Measurements from ENCODE around the gene NGEF. TPM values are rescaled to one million over a fixed set of nuclear protein-coding genes. Genes with fewer than 3 reads are reported as not detected.

NGEF gene
- total RNA-seq, 1 experiment from 2014 or later, result 71.3 TPM

DNA sequence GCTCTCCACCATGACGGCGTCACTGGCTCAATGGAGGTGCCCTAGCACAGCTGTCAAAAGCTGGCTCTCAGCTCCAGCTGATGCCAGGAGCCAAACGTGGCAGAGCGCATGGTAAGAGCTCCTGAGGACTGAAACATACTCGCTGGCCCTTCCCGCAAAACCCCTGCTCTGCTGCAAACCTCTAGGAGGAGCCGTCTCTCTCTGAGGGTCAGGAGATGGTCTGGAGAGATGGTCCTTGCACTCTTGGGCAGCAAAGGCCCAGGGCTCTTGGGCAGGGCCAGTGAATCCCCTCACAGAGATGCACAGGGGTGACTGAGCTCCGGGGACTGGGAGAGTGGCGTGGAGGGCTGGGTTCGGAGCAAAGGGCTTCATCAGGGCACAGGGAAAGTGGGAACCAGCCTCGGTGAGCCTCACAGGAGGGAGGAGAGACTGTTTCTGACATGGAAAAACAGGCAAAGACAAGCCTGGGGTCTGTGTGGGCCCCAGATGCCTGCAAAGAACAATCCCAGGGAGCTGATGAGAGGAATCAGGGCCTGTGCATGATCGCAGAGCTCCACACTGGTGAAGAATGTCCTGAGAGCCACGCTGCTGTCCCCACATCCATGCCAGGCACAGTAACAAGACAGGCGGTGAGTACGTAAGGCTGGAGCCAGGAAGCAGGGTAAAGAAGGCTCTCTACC is 125.7 kb downstream of the NGEF start:
- Histone ChIP-seq H3K9me2 (replicated peaks; ENCODE audit: low read length) (no peaks in the 10 kb centered on the region), H2AFZ (ENCODE audit: low read length) (no peak overlapping the region), H3K9ac (ENCODE audit: low read length) (no peak overlapping the region), H3K27me3 (ENCODE audit: low read length) (no peaks in the 10 kb centered on the region), H3K27ac (ENCODE audit: low read length) (no peak overlapping the region), H3K36me3 (ENCODE audit: low read depth, low read length) (peaks cover 11% of the 10 kb centered on the region), H3K9me3 (ENCODE audit: low read length) (no peaks in the 10 kb centered on the region), H3K4me1 (ENCODE audit: insufficient read depth, low read length) (peaks cover 10% of the 10 kb centered on the region; the same call in 1 of the 2 replicates), H4K20me1 (ENCODE audit: low read length) (no peaks in the 10 kb centered on the region), H3K4me3 (ENCODE audit: low read length) (no peak overlapping the region), H3K4me2 (ENCODE audit: low read length) (no peak overlapping the region), H3K79me2 (ENCODE audit: low read length) (no peaks in the 10 kb centered on the region), H3F3A (ENCODE audit: low read length, unreplicated experiment) (no peaks in the 10 kb centered on the region)
- CTCF ChIA-PET, result no interaction called here
- TF ChIP-seq, protein P1, sequence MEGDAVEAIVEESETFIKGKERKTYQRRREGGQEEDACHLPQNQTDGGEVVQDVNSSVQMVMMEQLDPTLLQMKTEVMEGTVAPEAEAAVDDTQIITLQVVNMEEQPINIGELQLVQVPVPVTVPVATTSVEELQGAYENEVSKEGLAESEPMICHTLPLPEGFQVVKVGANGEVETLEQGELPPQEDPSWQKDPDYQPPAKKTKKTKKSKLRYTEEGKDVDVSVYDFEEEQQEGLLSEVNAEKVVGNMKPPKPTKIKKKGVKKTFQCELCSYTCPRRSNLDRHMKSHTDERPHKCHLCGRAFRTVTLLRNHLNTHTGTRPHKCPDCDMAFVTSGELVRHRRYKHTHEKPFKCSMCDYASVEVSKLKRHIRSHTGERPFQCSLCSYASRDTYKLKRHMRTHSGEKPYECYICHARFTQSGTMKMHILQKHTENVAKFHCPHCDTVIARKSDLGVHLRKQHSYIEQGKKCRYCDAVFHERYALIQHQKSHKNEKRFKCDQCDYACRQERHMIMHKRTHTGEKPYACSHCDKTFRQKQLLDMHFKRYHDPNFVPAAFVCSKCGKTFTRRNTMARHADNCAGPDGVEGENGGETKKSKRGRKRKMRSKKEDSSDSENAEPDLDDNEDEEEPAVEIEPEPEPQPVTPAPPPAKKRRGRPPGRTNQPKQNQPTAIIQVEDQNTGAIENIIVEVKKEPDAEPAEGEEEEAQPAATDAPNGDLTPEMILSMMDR (conservative IDR thresholded peaks at IDR 0.05; ENCODE audit: low read depth, low read length), result peak; percentile 38; the same call in 1 of the 2 replicates
- TF ChIP-seq EZH2phosphoT487 (IDR thresholded peaks at IDR 0.05; ENCODE audit: borderline replicate concordance, low read length), result no peak
- TF ChIP-seq EZH2 (IDR thresholded peaks at IDR 0.05; ENCODE audit: low read length, unreplicated experiment), result no peak
- no TSS peak for BruUV-seq (replicated peaks)
- ATAC-seq (peak; percentile 30; the same call in 1 of the 2 replicates), DNase-seq (no peak)
- intact Hi-C loops (cut with micrococcal nuclease), result no loop called here
- POLR2A ChIA-PET (ENCODE audit: unreplicated experiment), result no interaction called here

DNA sequence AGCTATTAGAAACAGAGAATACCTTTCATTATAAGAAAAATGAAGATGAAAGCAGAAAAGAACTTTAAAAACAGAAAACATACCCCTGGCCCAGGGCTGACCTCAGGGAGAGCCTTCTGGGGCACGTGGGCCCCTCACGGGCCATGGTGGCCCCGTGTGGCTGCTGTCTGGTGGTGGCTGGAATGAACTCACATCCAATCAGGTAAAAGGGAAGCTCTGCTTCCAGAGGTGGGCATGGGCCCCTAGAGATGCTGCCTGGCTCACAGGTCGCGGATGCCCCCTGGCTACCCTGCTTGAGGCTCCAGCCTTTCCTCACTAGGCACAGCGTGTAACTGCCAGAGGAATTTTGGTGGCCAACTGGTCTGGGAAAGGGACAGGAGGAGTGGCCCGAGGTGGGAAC is 126.4 kb downstream of the NGEF start:
- DNase-seq (no peak), ATAC-seq (no peak)
- ChIA-PET POLR2A (ENCODE audit: unreplicated experiment) (no interaction called here), CTCF (no interaction called here)
- peaks cover 10% of the 10 kb centered on the region; the same call in 1 of the 2 replicates for H3K4me1 ChIP-seq (ENCODE audit: insufficient read depth, low read length)
- H3K79me2 ChIP-seq (ENCODE audit: low read length), result no peaks in the 10 kb centered on the region
- intact Hi-C loops (cut with micrococcal nuclease), result no loop called here
- no peak overlapping the region for H3K4me3 ChIP-seq (ENCODE audit: low read length)
- no peaks in the 10 kb centered on the region for H4K20me1 ChIP-seq (ENCODE audit: low read length)
- no peaks in the 10 kb centered on the region for H3K9me2 ChIP-seq (replicated peaks; ENCODE audit: low read length)
- BruUV-seq (replicated peaks), result no TSS peak
- H2AFZ ChIP-seq (ENCODE audit: low read length), result no peak overlapping the region
- H3K9me3 ChIP-seq (ENCODE audit: low read length), result no peaks in the 10 kb centered on the region
- no peak overlapping the region for H3K9ac ChIP-seq (ENCODE audit: low read length)
- no peak overlapping the region for H3K4me2 ChIP-seq (ENCODE audit: low read length)
- no peaks in the 10 kb centered on the region for H3F3A ChIP-seq (ENCODE audit: low read length, unreplicated experiment)
- no peak overlapping the region for H3K27ac ChIP-seq (ENCODE audit: low read length)
- H3K27me3 ChIP-seq (ENCODE audit: low read length), result no peaks in the 10 kb centered on the region
- H3K36me3 ChIP-seq (ENCODE audit: low read depth, low read length), result peaks cover 10% of the 10 kb centered on the region
- TF ChIP-seq EZH2phosphoT487 (IDR thresholded peaks at IDR 0.05; ENCODE audit: borderline replicate concordance, low read length) (no peak), EZH2 (IDR thresholded peaks at IDR 0.05; ENCODE audit: low read length, unreplicated experiment) (no peak)
- TF ChIP-seq, protein P1 (conservative IDR thresholded peaks at IDR 0.05; ENCODE audit: low read depth, low read length), result no peak

DNA sequence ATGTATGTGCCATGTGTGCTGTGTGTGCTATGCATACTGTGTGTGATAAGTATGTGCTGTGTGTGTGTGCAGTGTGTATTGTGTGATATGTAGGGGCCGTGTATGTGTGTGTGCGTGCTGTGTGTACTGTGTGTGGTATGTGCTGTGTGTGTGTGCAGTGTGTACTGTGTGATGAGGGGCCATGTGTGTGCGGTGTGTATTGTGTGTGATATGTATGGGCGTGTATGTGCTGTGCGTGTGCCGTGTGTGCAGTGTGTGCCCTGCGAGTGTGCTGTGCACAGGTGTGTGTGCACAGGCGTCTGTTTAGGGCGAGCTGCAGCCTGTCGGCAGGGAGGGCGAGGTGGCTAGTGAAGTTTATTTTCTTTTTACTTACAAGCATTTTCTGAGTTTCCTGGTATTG is 126.9 kb downstream of the NGEF start:
- Histone ChIP-seq H2AFZ (ENCODE audit: low read length) (no peak overlapping the region), H3K4me2 (ENCODE audit: low read length) (no peak overlapping the region), H3K79me2 (ENCODE audit: low read length) (no peaks in the 10 kb centered on the region), H4K20me1 (ENCODE audit: low read length) (no peaks in the 10 kb centered on the region), H3K36me3 (ENCODE audit: low read depth, low read length) (peaks cover 10% of the 10 kb centered on the region), H3K4me1 (ENCODE audit: insufficient read depth, low read length) (peaks cover 10% of the 10 kb centered on the region; the same call in 1 of the 2 replicates), H3K27ac (ENCODE audit: low read length) (no peak overlapping the region), H3K4me3 (ENCODE audit: low read length) (no peak overlapping the region), H3K9ac (ENCODE audit: low read length) (no peak overlapping the region), H3K9me3 (ENCODE audit: low read length) (no peaks in the 10 kb centered on the region), H3K27me3 (ENCODE audit: low read length) (no peaks in the 10 kb centered on the region), H3K9me2 (replicated peaks; ENCODE audit: low read length) (no peaks in the 10 kb centered on the region), H3F3A (ENCODE audit: low read length, unreplicated experiment) (no peaks in the 10 kb centered on the region)
- ChIA-PET POLR2A (ENCODE audit: unreplicated experiment) (no interaction called here), CTCF (no interaction called here)
- intact Hi-C loops (cut with micrococcal nuclease), result no loop called here
- ATAC-seq (no peak), DNase-seq (no peak)
- no TSS peak for BruUV-seq (replicated peaks)
- TF ChIP-seq, protein P1 (conservative IDR thresholded peaks at IDR 0.05; ENCODE audit: low read depth, low read length), result no peak
- no peak for TF ChIP-seq EZH2 (IDR thresholded peaks at IDR 0.05; ENCODE audit: low read length, unreplicated experiment)
- TF ChIP-seq EZH2phosphoT487 (IDR thresholded peaks at IDR 0.05; ENCODE audit: borderline replicate concordance, low read length), result no peak
